ENCODE measurements around the gene TGFB1. TPM values are rescaled to one million over a fixed set of nuclear protein-coding genes. Genes with fewer than 3 reads are reported as not detected.

TGFB1 gene
- total and polyA plus RNA-seq, 2 of the 13 experiments (the other 11 are each of a cell fraction or from before 2014, with no cell fraction given) = 4.1 to 5.4 TPM

DNA sequence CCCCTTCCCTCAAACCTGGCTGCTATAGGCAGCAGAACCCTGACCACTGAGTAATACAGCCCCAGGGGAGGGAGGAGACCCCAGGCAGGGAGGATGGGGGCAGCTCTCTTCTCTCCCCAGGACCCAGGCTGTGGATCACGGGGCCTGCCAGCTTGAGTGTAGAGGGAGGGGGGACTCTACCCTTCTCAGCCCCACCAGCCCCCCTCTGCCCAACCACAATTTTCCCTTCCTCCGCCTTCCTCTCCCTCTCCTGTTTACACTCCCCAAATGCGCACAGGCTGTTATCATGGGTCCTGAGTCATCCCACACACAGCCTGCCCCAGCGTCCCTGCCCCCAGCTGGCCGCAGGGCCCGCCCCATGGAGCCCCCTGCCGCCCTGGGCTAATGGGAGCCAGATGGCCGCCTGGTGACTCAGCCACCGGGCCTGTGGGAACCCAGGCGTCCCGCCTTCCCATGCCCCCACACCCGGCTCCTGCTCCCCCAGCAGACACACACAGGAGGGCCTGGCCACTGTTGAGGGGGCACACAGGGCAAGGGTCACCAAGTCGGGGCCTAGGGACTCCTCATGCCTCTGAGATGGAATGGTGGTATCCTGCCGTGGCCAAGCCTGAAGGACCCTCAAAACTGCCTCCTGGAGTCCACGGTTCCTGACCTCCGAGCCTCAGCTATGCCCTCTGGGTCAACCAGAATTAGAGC lies 30.1 kb downstream of the TGFB1 start (continued):
- TF ChIP-seq, protein P1, sequence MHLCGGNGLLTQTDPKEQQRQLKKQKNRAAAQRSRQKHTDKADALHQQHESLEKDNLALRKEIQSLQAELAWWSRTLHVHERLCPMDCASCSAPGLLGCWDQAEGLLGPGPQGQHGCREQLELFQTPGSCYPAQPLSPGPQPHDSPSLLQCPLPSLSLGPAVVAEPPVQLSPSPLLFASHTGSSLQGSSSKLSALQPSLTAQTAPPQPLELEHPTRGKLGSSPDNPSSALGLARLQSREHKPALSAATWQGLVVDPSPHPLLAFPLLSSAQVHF (CRISPR knock-in tag; IDR thresholded peaks at IDR 0.05) = no peak
- TF ChIP-seq ZBTB20 (CRISPR knock-in tag; IDR thresholded peaks at IDR 0.05; ENCODE audit: borderline replicate concordance, low read depth) = 0 out of 2 replicates have a peak, but pooled peaks have one; percentile 17
- TF ChIP-seq, protein P2, sequence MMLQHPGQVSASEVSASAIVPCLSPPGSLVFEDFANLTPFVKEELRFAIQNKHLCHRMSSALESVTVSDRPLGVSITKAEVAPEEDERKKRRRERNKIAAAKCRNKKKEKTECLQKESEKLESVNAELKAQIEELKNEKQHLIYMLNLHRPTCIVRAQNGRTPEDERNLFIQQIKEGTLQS (CRISPR knock-in tag; IDR thresholded peaks at IDR 0.05) = peak; percentile 88
- TF ChIP-seq, protein P3, sequence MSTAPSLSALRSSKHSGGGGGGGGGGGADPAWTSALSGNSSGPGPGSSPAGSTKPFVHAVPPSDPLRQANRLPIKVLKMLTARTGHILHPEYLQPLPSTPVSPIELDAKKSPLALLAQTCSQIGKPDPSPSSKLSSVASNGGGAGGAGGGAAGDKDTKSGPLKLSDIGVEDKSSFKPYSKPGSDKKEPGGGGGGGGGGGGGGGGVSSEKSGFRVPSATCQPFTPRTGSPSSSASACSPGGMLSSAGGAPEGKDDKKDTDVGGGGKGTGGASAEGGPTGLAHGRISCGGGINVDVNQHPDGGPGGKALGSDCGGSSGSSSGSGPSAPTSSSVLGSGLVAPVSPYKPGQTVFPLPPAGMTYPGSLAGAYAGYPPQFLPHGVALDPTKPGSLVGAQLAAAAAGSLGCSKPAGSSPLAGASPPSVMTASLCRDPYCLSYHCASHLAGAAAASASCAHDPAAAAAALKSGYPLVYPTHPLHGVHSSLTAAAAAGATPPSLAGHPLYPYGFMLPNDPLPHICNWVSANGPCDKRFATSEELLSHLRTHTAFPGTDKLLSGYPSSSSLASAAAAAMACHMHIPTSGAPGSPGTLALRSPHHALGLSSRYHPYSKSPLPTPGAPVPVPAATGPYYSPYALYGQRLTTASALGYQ (CRISPR knock-in tag; IDR thresholded peaks at IDR 0.05) = no peak
- no peak for TF ChIP-seq ZSCAN9 (CRISPR knock-in tag; IDR thresholded peaks at IDR 0.05; ENCODE audit: borderline replicate concordance)
- no peak for TF ChIP-seq ZNF709 (CRISPR knock-in tag; IDR thresholded peaks at IDR 0.05)
- TF ChIP-seq THYN1 (CRISPR knock-in tag; IDR thresholded peaks at IDR 0.05; ENCODE audit: borderline replicate concordance, low read depth) = no peak
- TF ChIP-seq MED8 (CRISPR knock-in tag; IDR thresholded peaks at IDR 0.05; ENCODE audit: insufficient replicate concordance) = peak; percentile 33
- no peak; the same call in 1 of the 2 replicates for TF ChIP-seq NFKBIZ (CRISPR knock-in tag; IDR thresholded peaks at IDR 0.05)
- TF ChIP-seq MAF1 (CRISPR knock-in tag; IDR thresholded peaks at IDR 0.05; ENCODE audit: borderline replicate concordance) = no peak
- no peak for TF ChIP-seq ZNF737 (CRISPR knock-in tag; IDR thresholded peaks at IDR 0.05; ENCODE audit: borderline replicate concordance)
- TF ChIP-seq, protein P4, sequence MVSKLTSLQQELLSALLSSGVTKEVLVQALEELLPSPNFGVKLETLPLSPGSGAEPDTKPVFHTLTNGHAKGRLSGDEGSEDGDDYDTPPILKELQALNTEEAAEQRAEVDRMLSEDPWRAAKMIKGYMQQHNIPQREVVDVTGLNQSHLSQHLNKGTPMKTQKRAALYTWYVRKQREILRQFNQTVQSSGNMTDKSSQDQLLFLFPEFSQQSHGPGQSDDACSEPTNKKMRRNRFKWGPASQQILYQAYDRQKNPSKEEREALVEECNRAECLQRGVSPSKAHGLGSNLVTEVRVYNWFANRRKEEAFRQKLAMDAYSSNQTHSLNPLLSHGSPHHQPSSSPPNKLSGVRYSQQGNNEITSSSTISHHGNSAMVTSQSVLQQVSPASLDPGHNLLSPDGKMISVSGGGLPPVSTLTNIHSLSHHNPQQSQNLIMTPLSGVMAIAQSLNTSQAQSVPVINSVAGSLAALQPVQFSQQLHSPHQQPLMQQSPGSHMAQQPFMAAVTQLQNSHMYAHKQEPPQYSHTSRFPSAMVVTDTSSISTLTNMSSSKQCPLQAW (CRISPR knock-in tag; IDR thresholded peaks at IDR 0.05) = no peak
- no peak for TF ChIP-seq RAD21 (CRISPR knock-in tag; IDR thresholded peaks at IDR 0.05)
- TF ChIP-seq BRCA1 (CRISPR knock-in tag; IDR thresholded peaks at IDR 0.05) = no peak
- no peak for TF ChIP-seq SIX4 (CRISPR knock-in tag; IDR thresholded peaks at IDR 0.05)
- TF ChIP-seq, protein P5, sequence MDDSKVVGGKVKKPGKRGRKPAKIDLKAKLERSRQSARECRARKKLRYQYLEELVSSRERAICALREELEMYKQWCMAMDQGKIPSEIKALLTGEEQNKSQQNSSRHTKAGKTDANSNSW (CRISPR knock-in tag; IDR thresholded peaks at IDR 0.05; ENCODE audit: borderline replicate concordance) = no peak
- TF ChIP-seq ZNF792 (CRISPR knock-in tag; IDR thresholded peaks at IDR 0.05) = no peak
- no peak for TF ChIP-seq SOX6 (IDR thresholded peaks at IDR 0.05)
- TF ChIP-seq SOX6 (CRISPR knock-in tag; IDR thresholded peaks at IDR 0.05) = no peak; the same call in 1 of the 2 replicates
- TF ChIP-seq NCOR1 (IDR thresholded peaks at IDR 0.05; ENCODE audit: borderline replicate concordance, low read length) = no peak
- TF ChIP-seq FOSL1 (CRISPR knock-in tag; IDR thresholded peaks at IDR 0.05; ENCODE audit: borderline replicate concordance) = peak; percentile 77; the same call in 1 of the 2 replicates
- TF ChIP-seq RFX5 (IDR thresholded peaks at IDR 0.05; ENCODE audit: low read depth, low read length) = no peak
- TF ChIP-seq ZNF564 (CRISPR knock-in tag; IDR thresholded peaks at IDR 0.05) = 0 out of 2 replicates have a peak, but pooled peaks have one; percentile 48
- 0 out of 2 replicates have a peak, but pooled peaks have one; percentile 11 for TF ChIP-seq NR2C2 (CRISPR knock-in tag; IDR thresholded peaks at IDR 0.05; ENCODE audit: borderline replicate concordance)
- 0 out of 2 replicates have a peak, but pooled peaks have one; percentile 42 for TF ChIP-seq EED (CRISPR knock-in tag; IDR thresholded peaks at IDR 0.05)
- no peak for TF ChIP-seq MTA1 (CRISPR knock-in tag; IDR thresholded peaks at IDR 0.05; ENCODE audit: borderline replicate concordance)
- no peak for TF ChIP-seq ZNF777 (CRISPR knock-in tag; IDR thresholded peaks at IDR 0.05)

All from HepG2 (cell line).